ENCODE measurements around the gene MYBPC3.

DNA sequence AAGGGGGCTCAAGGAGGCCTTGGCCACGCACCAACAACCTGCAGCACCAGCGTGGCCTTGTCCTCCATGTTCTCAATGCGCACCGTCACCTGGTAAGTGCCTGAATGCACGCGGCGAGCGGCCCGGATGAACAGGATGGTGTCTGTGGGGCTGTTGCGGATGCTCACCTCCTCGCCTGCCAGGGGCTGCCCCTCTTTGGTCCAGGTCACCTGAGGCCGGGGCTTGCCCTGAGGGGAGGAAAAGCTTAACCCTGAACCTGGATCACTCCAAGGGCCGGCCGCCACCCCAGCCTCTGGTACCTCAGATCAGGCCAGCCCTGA, 19.0 kb downstream of the MYBPC3 start:
- TF ChIP-seq EZH2 (IDR thresholded peaks at IDR 0.05): no peak
- TF ChIP-seq, protein P1, sequence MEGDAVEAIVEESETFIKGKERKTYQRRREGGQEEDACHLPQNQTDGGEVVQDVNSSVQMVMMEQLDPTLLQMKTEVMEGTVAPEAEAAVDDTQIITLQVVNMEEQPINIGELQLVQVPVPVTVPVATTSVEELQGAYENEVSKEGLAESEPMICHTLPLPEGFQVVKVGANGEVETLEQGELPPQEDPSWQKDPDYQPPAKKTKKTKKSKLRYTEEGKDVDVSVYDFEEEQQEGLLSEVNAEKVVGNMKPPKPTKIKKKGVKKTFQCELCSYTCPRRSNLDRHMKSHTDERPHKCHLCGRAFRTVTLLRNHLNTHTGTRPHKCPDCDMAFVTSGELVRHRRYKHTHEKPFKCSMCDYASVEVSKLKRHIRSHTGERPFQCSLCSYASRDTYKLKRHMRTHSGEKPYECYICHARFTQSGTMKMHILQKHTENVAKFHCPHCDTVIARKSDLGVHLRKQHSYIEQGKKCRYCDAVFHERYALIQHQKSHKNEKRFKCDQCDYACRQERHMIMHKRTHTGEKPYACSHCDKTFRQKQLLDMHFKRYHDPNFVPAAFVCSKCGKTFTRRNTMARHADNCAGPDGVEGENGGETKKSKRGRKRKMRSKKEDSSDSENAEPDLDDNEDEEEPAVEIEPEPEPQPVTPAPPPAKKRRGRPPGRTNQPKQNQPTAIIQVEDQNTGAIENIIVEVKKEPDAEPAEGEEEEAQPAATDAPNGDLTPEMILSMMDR (IDR thresholded peaks at IDR 0.05): no peak
